Neural progenitor cell (in vitro differentiated cells): Measurements from ENCODE around the gene ABCC1. TPM values are rescaled to one million over a fixed set of nuclear protein-coding genes. Genes with fewer than 3 reads are reported as not detected.
A peak's percentile ranks its signal among the peaks of the same experiment; 100 is the strongest.
"Not testable (repeated sequence)": the region's sequence is repeated elsewhere in the genome, so short reads cannot be mapped to it uniquely, and the experiment has no call there.

Experiments used
- DNase-seq: peaks from one replicate; pipeline ENCODE4 v3.0.0-alpha.2; 2016; ENCODE audit warnings: low spot score
- H2AFZ ChIP-seq: fragments of 200-600 bp; sonication (generic); replicated peaks from 2 replicates; pipeline ENCODE4 v1.6.1; 2016; ENCODE audit warnings: antibody characterized with exemption
- H3F3A ChIP-seq: fragments of 200-600 bp; sonication (generic); 2 replicates; pipeline ENCODE4 v1.6.1; 2016; ENCODE audit warnings: antibody characterized with exemption, low read depth
- H3K27ac ChIP-seq: fragments of 200-600 bp; sonication (generic); 2 replicates; pipeline ENCODE4 v1.5.1; 2016; ENCODE audit warnings: mild to moderate bottlenecking
- H3K27me3 ChIP-seq: fragments of 200-600 bp; sonication (generic); 2 replicates; pipeline ENCODE4 v1.6.1; 2016; ENCODE audit warnings: mild to moderate bottlenecking, moderate library complexity
- H3K36me3 ChIP-seq: fragments of 200-600 bp; sonication (generic); 2 replicates; pipeline ENCODE4 v1.5.1; 2016
- H3K4me1 ChIP-seq: fragments of 200-600 bp; sonication (generic); 2 replicates; pipeline ENCODE4 v1.6.1; 2016; ENCODE audit warnings: mixed run types
- H3K4me2 ChIP-seq: fragments of 200-600 bp; sonication (generic); 2 replicates; pipeline ENCODE4 v1.6.1; 2016
- H3K4me3 ChIP-seq: fragments of 200-600 bp; sonication (generic); 2 replicates; pipeline ENCODE4 v1.5.1; 2016
- H3K79me2 ChIP-seq: fragments of 200-600 bp; sonication (generic); 2 replicates; pipeline ENCODE4 v1.6.1; 2016; ENCODE audit warnings: low read depth
- H3K9ac ChIP-seq: fragments of 200-600 bp; sonication (generic); 2 replicates; pipeline ENCODE4 v1.6.1; 2016
- H3K9me3 ChIP-seq: fragments of 200-600 bp; sonication (generic); 2 replicates; pipeline ENCODE4 v1.5.1; 2016; ENCODE audit warnings: low read depth
- H4K20me1 ChIP-seq: fragments of 200-600 bp; sonication (generic); 2 replicates; pipeline ENCODE4 v1.6.1; 2016; ENCODE audit warnings: low read depth
- H3K27ac Mint-ChIP-seq: 3 replicates; pipeline ENCODE4 v1.8.0; 2021; ENCODE audit warnings: mixed read lengths
- H3K27me3 Mint-ChIP-seq: 2 replicates; pipeline ENCODE4 v1.8.0; 2022; ENCODE audit warnings: low read depth, mild to moderate bottlenecking, inconsistent platforms, moderate library complexity, mixed read lengths; ENCODE audit not compliant: insufficient read depth
- H3K36me3 Mint-ChIP-seq: 3 replicates; pipeline ENCODE4 v1.8.0; 2021; ENCODE audit warnings: mixed read lengths
- H3K4me1 Mint-ChIP-seq: 3 replicates; pipeline ENCODE4 v1.8.0; 2021; ENCODE audit warnings: mixed read lengths
- H3K4me3 Mint-ChIP-seq: 3 replicates; pipeline ENCODE4 v1.8.0; 2021; ENCODE audit warnings: mild to moderate bottlenecking, moderate library complexity, mixed read lengths
- H3K9me3 Mint-ChIP-seq: 3 replicates; pipeline ENCODE4 v1.8.0; 2020; ENCODE audit warnings: mixed read lengths
- EZH2 ChIP-seq: fragments of 200-600 bp; sonication (generic); IDR thresholded peaks from 2 replicates; pipeline ENCODE4 v1.6.1; 2017; ENCODE audit warnings: antibody characterized with exemption, mild to moderate bottlenecking, moderate library complexity
- EZH2phosphoT487 ChIP-seq: fragments of 200-600 bp; sonication (generic); IDR thresholded peaks from 2 replicates; pipeline ENCODE4 v1.6.1; 2017; ENCODE audit warnings: antibody characterized with exemption
- total RNA-seq: library from RNA; depleted of rRNA; stranded (reverse); fragments of >200 nt; gene quantifications from 2 replicates; pipeline ENCODE4 v1.2.3, GENCODE V29; 2015; ENCODE audit warnings: low replicate concordance
- TF ChIP-seq, protein P1 (sequence below): fragments of 200-600 bp; sonication (generic); IDR thresholded peaks from 2 replicates; pipeline ENCODE4 v1.5.1; 2017; ENCODE audit warnings: antibody characterized with exemption, mild to moderate bottlenecking

The ABCC1 gene
- total RNA-seq, 1 donor from 2014 or later: 17.5 TPM

DNA sequence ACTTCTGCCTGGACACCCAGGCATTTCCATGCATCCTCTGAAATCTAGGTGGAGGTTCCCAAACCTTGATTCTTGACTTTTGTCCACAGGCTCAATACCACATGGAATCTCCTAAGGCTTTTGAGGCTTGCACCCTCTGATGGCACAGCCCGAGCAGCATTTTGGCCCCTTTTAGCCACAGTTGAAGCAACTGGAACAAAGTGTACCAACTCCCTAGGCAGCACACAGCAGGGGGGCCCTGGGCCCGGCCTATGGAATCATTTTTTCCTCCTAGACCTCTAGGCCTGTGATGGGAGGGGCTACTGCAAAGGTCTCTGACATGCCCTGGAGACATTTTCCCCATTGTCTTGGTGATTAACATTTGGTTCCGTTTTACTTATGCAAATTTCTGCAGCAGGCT lies 32.0 kb downstream of the ABCC1 start:
- Histone ChIP-seq H3K9me3 (peaks cover 14% of the 10 kb centered on the region), H3K79me2 (peaks cover 69% of the 10 kb centered on the region)

DNA sequence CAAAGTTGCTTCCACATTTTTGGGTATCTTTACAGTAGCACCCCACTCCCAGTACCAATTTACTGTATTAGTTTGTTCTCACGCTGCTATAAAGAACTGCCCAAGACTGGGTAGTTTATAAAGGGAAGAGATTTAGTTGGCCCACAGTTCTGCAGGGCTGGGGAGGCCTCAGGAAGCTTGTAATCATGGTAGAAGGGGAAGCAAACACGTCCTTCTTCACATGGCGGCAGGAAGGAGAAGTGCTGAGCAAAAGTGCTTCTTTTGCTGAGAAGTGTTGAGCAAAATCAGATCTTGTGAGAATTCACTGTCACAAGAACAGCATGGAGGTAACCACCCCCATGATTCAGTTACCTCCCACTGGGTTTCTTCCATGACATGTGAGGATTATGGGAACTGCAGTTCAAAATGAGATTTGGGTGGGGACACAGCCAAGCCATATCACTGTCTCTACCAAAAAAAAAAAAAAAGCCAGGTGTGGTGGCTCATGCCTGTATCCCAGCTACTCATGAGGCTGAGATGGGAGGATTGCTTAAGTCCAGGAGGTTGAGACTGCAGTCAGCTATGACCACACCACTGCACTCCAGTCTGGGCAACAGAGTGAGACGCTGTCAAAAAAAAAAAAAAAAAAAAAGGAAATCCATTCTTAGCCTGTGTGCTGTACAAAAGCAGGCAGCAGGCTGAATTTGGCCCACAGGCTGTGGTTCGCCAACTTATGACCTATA lies 32.9 kb downstream of the ABCC1 start:
- H3K79me2 ChIP-seq: peaks cover 64% of the 10 kb centered on the region
- H3K27ac ChIP-seq, H3K4me1 ChIP-seq, H3K4me2 ChIP-seq, H3K27me3 ChIP-seq, H3K9ac ChIP-seq, H3K4me1 Mint-ChIP-seq, H3F3A ChIP-seq, H3K4me3 ChIP-seq, H2AFZ ChIP-seq, H3K27me3 Mint-ChIP-seq, H3K27ac Mint-ChIP-seq, H3K36me3 ChIP-seq, H3K4me3 Mint-ChIP-seq, DNase-seq: not testable (repeated sequence)
- Mint-ChIP-seq H3K36me3 (peaks cover 33% of the 10 kb centered on the region), H3K9me3 (peaks cover 50% of the 10 kb centered on the region)
- H3K9me3 ChIP-seq: peaks cover 14% of the 10 kb centered on the region
- H4K20me1 ChIP-seq: peaks cover 41% of the 10 kb centered on the region

More for the DNA sequence above, 32.0 kb downstream of the ABCC1 start:
- no peak overlapping the region for H3K4me2 ChIP-seq
- Mint-ChIP-seq H3K4me1 (peaks cover 2% of the 10 kb centered on the region), H3K27ac (no peak overlapping the region), H3K9me3 (peaks cover 50% of the 10 kb centered on the region), H3K27me3 (peaks cover 6% of the 10 kb centered on the region), H3K4me3 (no peak overlapping the region), H3K36me3 (peaks cover 33% of the 10 kb centered on the region)
- H3K36me3 ChIP-seq: no peaks in the 10 kb centered on the region
- H3K9ac ChIP-seq: no peak overlapping the region
- peaks cover 32% of the 10 kb centered on the region for H4K20me1 ChIP-seq
- no peak overlapping the region for H2AFZ ChIP-seq
- H3K27ac ChIP-seq: no peak overlapping the region
- no peak for DNase-seq
- no peak for TF ChIP-seq EZH2phosphoT487
- no peak overlapping the region for H3K4me3 ChIP-seq
- H3K4me1 ChIP-seq: peaks cover 7% of the 10 kb centered on the region
- H3F3A ChIP-seq: no peaks in the 10 kb centered on the region
- H3K27me3 ChIP-seq: no peaks in the 10 kb centered on the region

DNA sequence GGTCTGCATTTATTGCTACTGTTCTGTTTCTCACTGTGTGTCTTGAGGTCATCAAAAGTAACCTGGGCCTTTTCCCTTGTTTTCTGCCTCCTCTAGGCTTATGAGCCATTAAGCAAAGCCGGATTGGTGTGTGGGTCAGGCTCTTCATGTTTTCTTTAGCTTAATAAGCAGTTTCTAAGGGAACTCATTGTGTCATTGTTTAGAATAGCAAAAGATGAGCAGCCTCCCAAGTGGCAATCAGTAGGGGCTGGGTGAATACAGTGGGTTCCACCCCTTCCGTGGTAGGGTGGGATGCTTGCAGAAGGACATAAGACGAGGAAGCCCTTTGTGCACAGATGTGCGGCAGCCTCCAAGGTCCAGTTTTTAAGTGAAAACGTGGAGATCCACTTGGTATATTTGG lies 34.5 kb downstream of the ABCC1 start:
- Histone ChIP-seq H3K9me3 (peaks cover 14% of the 10 kb centered on the region), H3K27me3 (no peaks in the 10 kb centered on the region), H3K4me3 (no peak overlapping the region), H3F3A (peaks cover 15% of the 10 kb centered on the region), H3K9ac (no peak overlapping the region), H3K4me2 (peak overlapping the region; percentile 27), H3K4me1 (peaks cover 15% of the 10 kb centered on the region), H4K20me1 (peaks cover 56% of the 10 kb centered on the region), H2AFZ (no peak overlapping the region), H3K79me2 (peaks cover 48% of the 10 kb centered on the region), H3K36me3 (no peaks in the 10 kb centered on the region), H3K27ac (no peak overlapping the region)
- DNase-seq: no peak
- Mint-ChIP-seq H3K4me3 (no peak overlapping the region), H3K36me3 (peaks cover 24% of the 10 kb centered on the region), H3K27ac (peak overlapping the region; percentile 50), H3K9me3 (peaks cover 37% of the 10 kb centered on the region), H3K4me1 (peaks cover 13% of the 10 kb centered on the region), H3K27me3 (peaks cover 7% of the 10 kb centered on the region)
- no peak for TF ChIP-seq EZH2phosphoT487
- no peak for TF ChIP-seq EZH2
- TF ChIP-seq, protein P1, sequence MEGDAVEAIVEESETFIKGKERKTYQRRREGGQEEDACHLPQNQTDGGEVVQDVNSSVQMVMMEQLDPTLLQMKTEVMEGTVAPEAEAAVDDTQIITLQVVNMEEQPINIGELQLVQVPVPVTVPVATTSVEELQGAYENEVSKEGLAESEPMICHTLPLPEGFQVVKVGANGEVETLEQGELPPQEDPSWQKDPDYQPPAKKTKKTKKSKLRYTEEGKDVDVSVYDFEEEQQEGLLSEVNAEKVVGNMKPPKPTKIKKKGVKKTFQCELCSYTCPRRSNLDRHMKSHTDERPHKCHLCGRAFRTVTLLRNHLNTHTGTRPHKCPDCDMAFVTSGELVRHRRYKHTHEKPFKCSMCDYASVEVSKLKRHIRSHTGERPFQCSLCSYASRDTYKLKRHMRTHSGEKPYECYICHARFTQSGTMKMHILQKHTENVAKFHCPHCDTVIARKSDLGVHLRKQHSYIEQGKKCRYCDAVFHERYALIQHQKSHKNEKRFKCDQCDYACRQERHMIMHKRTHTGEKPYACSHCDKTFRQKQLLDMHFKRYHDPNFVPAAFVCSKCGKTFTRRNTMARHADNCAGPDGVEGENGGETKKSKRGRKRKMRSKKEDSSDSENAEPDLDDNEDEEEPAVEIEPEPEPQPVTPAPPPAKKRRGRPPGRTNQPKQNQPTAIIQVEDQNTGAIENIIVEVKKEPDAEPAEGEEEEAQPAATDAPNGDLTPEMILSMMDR: no peak

DNA sequence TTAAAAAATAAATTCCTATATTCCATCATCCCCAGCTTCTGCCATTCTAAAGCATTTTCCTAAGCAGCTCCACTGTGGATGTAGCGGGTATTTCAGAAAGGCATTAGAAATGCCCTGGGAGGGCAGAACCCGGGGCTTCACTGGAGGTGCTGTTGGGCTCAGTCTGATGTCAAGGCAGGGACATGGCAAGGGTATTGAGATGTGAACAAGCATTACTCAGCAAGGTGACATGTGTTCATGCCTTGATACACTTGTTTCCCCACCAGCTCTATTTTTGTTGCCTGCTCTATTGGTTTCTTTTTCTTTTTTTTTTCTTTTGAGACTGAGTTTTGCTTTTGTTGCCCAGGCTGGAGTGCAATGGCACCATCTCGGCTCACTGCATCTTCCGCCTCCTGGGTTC lies 35.7 kb downstream of the ABCC1 start:
- peaks cover 27% of the 10 kb centered on the region for H3K4me1 ChIP-seq
- peaks cover 16% of the 10 kb centered on the region for H3K36me3 Mint-ChIP-seq
- peaks cover 4% of the 10 kb centered on the region for H3K27me3 Mint-ChIP-seq
- DNase-seq: no peak
- no peaks in the 10 kb centered on the region for H3K36me3 ChIP-seq
- peaks cover 14% of the 10 kb centered on the region for H3K9me3 ChIP-seq
- no peak overlapping the region for H3K4me2 ChIP-seq
- no peak overlapping the region for H3K27ac Mint-ChIP-seq
- peaks cover 2% of the 10 kb centered on the region for H3K27me3 ChIP-seq
- no peak overlapping the region for H3K9ac ChIP-seq
- H4K20me1 ChIP-seq: peaks cover 68% of the 10 kb centered on the region
- H3F3A ChIP-seq: peaks cover 28% of the 10 kb centered on the region
- peaks cover 47% of the 10 kb centered on the region for H3K79me2 ChIP-seq
- H3K4me3 ChIP-seq: no peak overlapping the region
- no peak overlapping the region for H3K4me3 Mint-ChIP-seq
- H3K9me3 Mint-ChIP-seq: peaks cover 25% of the 10 kb centered on the region
- no peak overlapping the region for H3K27ac ChIP-seq
- no peak overlapping the region for H2AFZ ChIP-seq
- H3K4me1 Mint-ChIP-seq: peaks cover 24% of the 10 kb centered on the region
- TF ChIP-seq EZH2phosphoT487 (no peak), EZH2 (no peak)
- TF ChIP-seq, protein P1: no peak
